ENCODE results near the gene DAAM1. TPM values are rescaled to one million over a fixed set of nuclear protein-coding genes. Genes with fewer than 3 reads are reported as not detected.

The DAAM1 gene
- total RNA-seq, 2 experiments from 2014 or later = 30.1 to 72.8 TPM

DNA sequence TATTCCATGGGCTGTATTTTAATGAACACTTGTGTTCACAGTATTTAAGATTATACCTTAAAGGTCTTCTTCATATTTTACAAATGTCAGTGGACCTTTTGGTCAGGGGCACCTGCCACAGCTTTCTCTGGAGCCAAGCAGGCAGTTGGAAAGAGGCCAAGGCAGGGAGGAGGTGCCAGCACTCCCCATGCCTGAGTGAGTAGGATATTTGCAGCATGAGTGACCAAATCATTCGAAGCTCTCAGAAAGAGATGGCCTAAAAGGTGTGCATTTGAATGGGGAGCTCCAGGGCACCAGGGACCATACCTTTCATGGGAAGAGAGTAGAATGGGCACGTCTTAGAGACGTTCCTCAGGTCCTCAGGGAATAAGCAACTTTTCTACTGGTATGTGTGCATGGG, 155.1 kb downstream of the DAAM1 start:
- intact Hi-C loops (cut with micrococcal nuclease; ENCODE audit: unreplicated experiment) = no loop called here
- POLR2A ChIA-PET = interaction anchor here (1.8 kb wide), 1 partner anchor 25 kb away, joined by 6 read pairs; no protein-coding TSS in a partner anchor

DNA sequence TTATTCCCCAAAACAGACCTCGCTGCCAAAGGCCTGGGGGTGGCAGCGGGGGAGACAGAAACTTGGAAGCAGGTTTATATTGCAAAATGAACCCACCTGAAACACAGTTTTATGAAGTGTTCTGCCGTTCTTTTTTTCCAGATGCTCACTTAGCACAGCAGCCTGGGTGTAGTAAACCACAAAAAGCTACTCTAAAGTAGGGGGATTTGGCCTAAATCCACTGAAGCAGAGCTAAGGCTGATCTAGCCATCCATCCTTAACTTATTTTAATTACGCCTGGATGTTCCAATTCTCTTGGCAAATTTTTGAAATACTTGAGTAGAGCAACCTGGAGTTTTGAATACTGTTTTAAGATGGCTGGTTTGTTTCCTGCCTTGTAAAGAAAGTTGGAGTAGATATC, 155.5 kb downstream of the DAAM1 start:
- ChIA-PET POLR2A (interaction anchor here (0.5 to 1.8 kb wide), 4 partner anchors 7 to 1091 kb away, joined by 3 to 6 read pairs (median 6); no protein-coding TSS in a partner anchor), CTCF (ENCODE audit: unreplicated experiment) (no interaction called here)
- no peaks in the 10 kb centered on the region for H3K9me2 ChIP-seq (ENCODE audit: insufficient read depth, low read length)
- H3K79me2 ChIP-seq (ENCODE audit: insufficient read depth, low read depth, low read length) = no peaks in the 10 kb centered on the region
- H3K27ac ChIP-seq (ENCODE audit: low read depth, low read length, poor library complexity, severe bottlenecking) = no peak overlapping the region
- H3K4me1 ChIP-seq (ENCODE audit: insufficient read depth, low read length, poor library complexity, severe bottlenecking) = peaks cover 46% of the 10 kb centered on the region
- no peaks in the 10 kb centered on the region for H3K9me3 ChIP-seq (ENCODE audit: low read length)
- no peaks in the 10 kb centered on the region for H4K20me1 ChIP-seq (ENCODE audit: insufficient read depth, low read length)
- no peak overlapping the region for H3K4me2 ChIP-seq (ENCODE audit: low read length)
- no peak for DNase-seq (ENCODE audit: low spot score)
- no peak for TF ChIP-seq EZH2phosphoT487 (IDR thresholded peaks at IDR 0.05; ENCODE audit: borderline replicate concordance, low read depth, low read length)
- TF ChIP-seq, protein P1, sequence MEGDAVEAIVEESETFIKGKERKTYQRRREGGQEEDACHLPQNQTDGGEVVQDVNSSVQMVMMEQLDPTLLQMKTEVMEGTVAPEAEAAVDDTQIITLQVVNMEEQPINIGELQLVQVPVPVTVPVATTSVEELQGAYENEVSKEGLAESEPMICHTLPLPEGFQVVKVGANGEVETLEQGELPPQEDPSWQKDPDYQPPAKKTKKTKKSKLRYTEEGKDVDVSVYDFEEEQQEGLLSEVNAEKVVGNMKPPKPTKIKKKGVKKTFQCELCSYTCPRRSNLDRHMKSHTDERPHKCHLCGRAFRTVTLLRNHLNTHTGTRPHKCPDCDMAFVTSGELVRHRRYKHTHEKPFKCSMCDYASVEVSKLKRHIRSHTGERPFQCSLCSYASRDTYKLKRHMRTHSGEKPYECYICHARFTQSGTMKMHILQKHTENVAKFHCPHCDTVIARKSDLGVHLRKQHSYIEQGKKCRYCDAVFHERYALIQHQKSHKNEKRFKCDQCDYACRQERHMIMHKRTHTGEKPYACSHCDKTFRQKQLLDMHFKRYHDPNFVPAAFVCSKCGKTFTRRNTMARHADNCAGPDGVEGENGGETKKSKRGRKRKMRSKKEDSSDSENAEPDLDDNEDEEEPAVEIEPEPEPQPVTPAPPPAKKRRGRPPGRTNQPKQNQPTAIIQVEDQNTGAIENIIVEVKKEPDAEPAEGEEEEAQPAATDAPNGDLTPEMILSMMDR (conservative IDR thresholded peaks at IDR 0.05; ENCODE audit: low read length) = no peak
- no peak overlapping the region for H3K4me3 ChIP-seq (ENCODE audit: low read depth, low read length, poor library complexity, severe bottlenecking)
- BruUV-seq (replicated peaks) = no TSS peak
- intact Hi-C loops (cut with micrococcal nuclease; ENCODE audit: unreplicated experiment) = no loop called here
- peaks cover 91% of the 10 kb centered on the region for H3K36me3 ChIP-seq (ENCODE audit: insufficient read depth, low read length)
- H2AFZ ChIP-seq (ENCODE audit: low read length) = no peak overlapping the region

More for the DNA sequence above, 155.1 kb downstream of the DAAM1 start:
- peaks cover 42% of the 10 kb centered on the region for H3K4me1 ChIP-seq (ENCODE audit: insufficient read depth, low read length, poor library complexity, severe bottlenecking)
- H3K27ac ChIP-seq (ENCODE audit: low read depth, low read length, poor library complexity, severe bottlenecking) = no peak overlapping the region
- BruUV-seq (replicated peaks) = no TSS peak
- no peaks in the 10 kb centered on the region for H3K9me2 ChIP-seq (ENCODE audit: insufficient read depth, low read length)
- H2AFZ ChIP-seq (ENCODE audit: low read length) = no peak overlapping the region
- no peak for DNase-seq (ENCODE audit: low spot score)
- H3K4me2 ChIP-seq (ENCODE audit: low read length) = no peak overlapping the region
- H3K36me3 ChIP-seq (ENCODE audit: insufficient read depth, low read length) = peaks cover 91% of the 10 kb centered on the region
- no peaks in the 10 kb centered on the region for H3K79me2 ChIP-seq (ENCODE audit: insufficient read depth, low read depth, low read length)
- TF ChIP-seq EZH2phosphoT487 (IDR thresholded peaks at IDR 0.05; ENCODE audit: borderline replicate concordance, low read depth, low read length) = no peak
- TF ChIP-seq, protein P1 (conservative IDR thresholded peaks at IDR 0.05; ENCODE audit: low read length) = no peak
- CTCF ChIA-PET (ENCODE audit: unreplicated experiment) = no interaction called here
- no peak overlapping the region for H3K4me3 ChIP-seq (ENCODE audit: low read depth, low read length, poor library complexity, severe bottlenecking)
- no peaks in the 10 kb centered on the region for H4K20me1 ChIP-seq (ENCODE audit: insufficient read depth, low read length)
- no peaks in the 10 kb centered on the region for H3K9me3 ChIP-seq (ENCODE audit: low read length)

DNA sequence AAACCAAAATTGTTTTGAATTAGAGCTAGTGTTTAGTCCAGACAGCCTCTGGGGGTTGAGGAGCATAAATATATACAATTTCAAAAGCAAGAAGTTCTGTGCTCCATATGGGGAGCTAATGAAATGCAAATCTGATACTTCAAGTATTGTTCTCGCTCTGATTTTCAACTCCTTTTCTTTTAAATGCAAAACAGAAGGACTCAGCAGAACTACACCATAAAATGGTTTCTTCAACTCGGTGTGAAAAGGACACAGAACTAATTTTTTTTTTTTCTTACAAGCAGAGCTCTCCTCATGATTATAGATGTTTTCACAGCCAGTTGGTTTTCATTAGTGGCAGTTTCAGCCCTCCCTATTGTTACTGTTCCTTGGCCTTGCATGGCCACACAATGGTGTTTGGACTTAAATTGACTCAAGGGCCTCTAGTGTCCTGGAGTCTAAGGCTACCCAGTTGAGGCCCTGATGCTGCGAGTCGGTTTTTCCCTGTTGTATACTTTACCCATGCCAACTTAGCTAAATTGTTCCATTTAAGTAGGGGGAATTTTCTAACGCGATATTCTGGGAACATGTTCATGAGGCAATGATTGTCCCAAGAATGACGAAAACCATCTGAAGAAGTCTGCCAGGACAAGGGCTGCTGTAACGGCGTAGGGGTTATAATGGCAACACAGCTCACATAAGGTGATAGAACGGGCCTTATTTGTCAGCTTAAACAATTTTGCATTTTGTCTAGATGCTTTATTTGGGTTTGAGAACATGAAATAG, 156.4 kb downstream of the DAAM1 start:
- no TSS peak for BruUV-seq (replicated peaks)
- no peak overlapping the region for H3K27ac ChIP-seq (ENCODE audit: low read depth, low read length, poor library complexity, severe bottlenecking)
- ChIA-PET CTCF (ENCODE audit: unreplicated experiment) (no interaction called here), POLR2A (interaction anchor here (0.5 to 1.8 kb wide), 5 partner anchors 8 to 1092 kb away, joined by 3 to 6 read pairs (median 6); no protein-coding TSS in a partner anchor)
- no peak overlapping the region for H2AFZ ChIP-seq (ENCODE audit: low read length)
- peaks cover 91% of the 10 kb centered on the region for H3K36me3 ChIP-seq (ENCODE audit: insufficient read depth, low read length)
- no peaks in the 10 kb centered on the region for H3K79me2 ChIP-seq (ENCODE audit: insufficient read depth, low read depth, low read length)
- no peak for TF ChIP-seq EZH2phosphoT487 (IDR thresholded peaks at IDR 0.05; ENCODE audit: borderline replicate concordance, low read depth, low read length)
- TF ChIP-seq, protein P1 (conservative IDR thresholded peaks at IDR 0.05; ENCODE audit: low read length) = no peak
- no peaks in the 10 kb centered on the region for H3K9me2 ChIP-seq (ENCODE audit: insufficient read depth, low read length)
- no peaks in the 10 kb centered on the region for H3K9me3 ChIP-seq (ENCODE audit: low read length)
- H3K4me1 ChIP-seq (ENCODE audit: insufficient read depth, low read length, poor library complexity, severe bottlenecking) = peaks cover 48% of the 10 kb centered on the region
- H3K4me2 ChIP-seq (ENCODE audit: low read length) = no peak overlapping the region
- no peak for DNase-seq (ENCODE audit: low spot score)
- intact Hi-C loops (cut with micrococcal nuclease; ENCODE audit: unreplicated experiment) = no loop called here
- no peaks in the 10 kb centered on the region for H4K20me1 ChIP-seq (ENCODE audit: insufficient read depth, low read length)
- no peak overlapping the region for H3K4me3 ChIP-seq (ENCODE audit: low read depth, low read length, poor library complexity, severe bottlenecking)

Data from OCI-LY7 (cell line).